Activated CD8-positive, alpha-beta memory T cell treated with anti-CD3 and anti-CD28 coated beads, Interleukin-2, amount 50 U/mL, for 24 hours (primary cell): ENCODE measurements around the gene AHNAK.
A peak's percentile ranks its signal among the peaks of the same experiment; 100 is the strongest.
"Not testable (repeated sequence)": the region's sequence is repeated elsewhere in the genome, so short reads cannot be mapped to it uniquely, and the experiment has no call there.

Source experiments
- DNase-seq: peaks from one replicate; pipeline ENCODE4 v3.0.0-alpha.2; 2020; ENCODE audit errors: extremely low read depth

Gene AHNAK

GRCh38 chr11:62546244-62546928 is at the start of gene AHNAK:
TSS of gene AHNAK (minus strand) at chr11:62546806. CDS start at chr11:62536098, 10,708 bp downstream.
- no peak for DNase-seq

GRCh38 chr11:62595124-62595523 is 48.5 kb upstream of the AHNAK start:
- no peak for DNase-seq

GRCh38 chr11:62593434-62594044 is 46.9 kb upstream of the AHNAK start:
- no peak for DNase-seq

GRCh38 chr11:62592989-62593421 is 46.4 kb upstream of the AHNAK start:
- DNase-seq: no peak

- DNase-seq: no peak
Measured at GRCh38 chr11:62592146-62592815, 45.7 kb upstream of the AHNAK start.

- peak; percentile 93 for DNase-seq
Measured at GRCh38 chr11:62591448-62592145, 45.0 kb upstream of the AHNAK start, which contains the start of gene TUT1. TSS of gene TUT1 (minus strand) at chr11:62591523. CDS start at chr11:62591485, 38 bp downstream.

- DNase-seq: no peak
Measured at GRCh38 chr11:62588966-62589637, 42.5 kb upstream of the AHNAK start.

GRCh38 chr11:62585356-62585755 is 38.8 kb upstream of the AHNAK start:
- not testable (repeated sequence) for DNase-seq

- not testable (repeated sequence) for DNase-seq
Measured at GRCh38 chr11:62581735-62582134, 35.1 kb upstream of the AHNAK start.

- no peak for DNase-seq
Measured at GRCh38 chr11:62580959-62581715, 34.5 kb upstream of the AHNAK start.

- no peak for DNase-seq
Measured at GRCh38 chr11:62579252-62579651, 32.6 kb upstream of the AHNAK start.

GRCh38 chr11:62578541-62578940 is 31.9 kb upstream of the AHNAK start:
- DNase-seq: no peak

- DNase-seq: no peak
Measured at GRCh38 chr11:62577046-62577714, 30.6 kb upstream of the AHNAK start.

- no peak for DNase-seq
Measured at GRCh38 chr11:62575837-62576236, 29.2 kb upstream of the AHNAK start.

- DNase-seq: no peak
Measured at GRCh38 chr11:62575156-62575555, 28.6 kb upstream of the AHNAK start.

- DNase-seq: no peak
Measured at GRCh38 chr11:62574363-62575071, 27.9 kb upstream of the AHNAK start.

GRCh38 chr11:62573592-62574362 is 27.2 kb upstream of the AHNAK start, which contains the start of gene EEF1G:
TSS of gene EEF1G (minus strand) at chr11:62573891. CDS start at chr11:62573842, 49 bp downstream.
- peak; percentile 96 for DNase-seq

- no peak for DNase-seq
Measured at GRCh38 chr11:62573006-62573591, 26.5 kb upstream of the AHNAK start.
